Measurements from ENCODE around the gene TMEM31. TPM values are rescaled to one million over a fixed set of nuclear protein-coding genes. Genes with fewer than 3 reads are reported as not detected.

TMEM31 gene
- total and polyA plus RNA-seq, 9 of the 15 experiments (the other 6 are each of a cell fraction or from before 2014, with no cell fraction given): 0.18 TPM; not detected in 8

GRCh38 chrX:103704863-103705262, 5.8 kb upstream of the TMEM31 start (continued):
- TF ChIP-seq ZHX1 (conservative IDR thresholded peaks at IDR 0.05; ENCODE audit: low read length): no peak
- no peak for TF ChIP-seq ZNF3 (CRISPR knock-in tag; IDR thresholded peaks at IDR 0.05)
- no peak for TF ChIP-seq BDP1 (IDR thresholded peaks at IDR 0.05; ENCODE audit: insufficient read depth, insufficient read length)

GRCh38 chrX:103716962-103717361, 6.3 kb downstream of the TMEM31 start:
- FAIRE-seq: no peak
- WGBS (ENCODE audit: insufficient coverage, low coverage, missing lambda C conversion rate): 0% methylated on average over 2 of the region's 2 CpGs

More at GRCh38 chrX:103716962-103717361, 6.3 kb downstream of the TMEM31 start:
- Histone ChIP-seq H3K4me3 (no peak overlapping the region), H4K20me1 (replicated peaks; ENCODE audit: control insufficient read depth, insufficient read depth, low read length) (no peaks in the 10 kb centered on the region; the same call in 1 of the 2 replicates), H3K79me2 (ENCODE audit: control insufficient read depth, insufficient read depth, low read length) (no peaks in the 10 kb centered on the region), H3K9me3 (replicated peaks; ENCODE audit: control insufficient read depth, insufficient read depth, low read depth, low read length) (no peaks in the 10 kb centered on the region), H3K27ac (ENCODE audit: extremely low read depth, low read depth, low read length) (no peak overlapping the region), H3K9me1 (ENCODE audit: control insufficient read depth, insufficient read depth, low read length) (no peaks in the 10 kb centered on the region), H2AFZ (ENCODE audit: low read depth, low read length) (no peak overlapping the region), H3K4me2 (ENCODE audit: insufficient read depth, low read length) (no peak overlapping the region), H3K9ac (ENCODE audit: insufficient read depth in 1 of 2, low read depth in 2 of 2, low read length in 2 of 2) (no peak overlapping the region), H3K27me3 (ENCODE audit: control insufficient read depth in 2 of 2, insufficient read depth in 2 of 2, low read length in 2 of 2) (peaks cover 0 to 20% of the 10 kb centered on the region in 2 experiments; a peak in 2 of 5 replicates), H3K4me1 (replicated peaks in 1 of 2; ENCODE audit: control insufficient read depth in 2 of 2, insufficient read depth in 2 of 2, low read length in 2 of 2) (no peaks in the 10 kb centered on the region), H3K36me3 (ENCODE audit: control insufficient read depth, insufficient read depth, low read length) (no peaks in the 10 kb centered on the region)
- ATAC-seq (no peak), DNase-seq (ENCODE audit: extremely low read depth in 1 of 4, low spot score in 3 of 4) (no peak)
- TF ChIP-seq ZNF644 (tag; IDR thresholded peaks at IDR 0.05; ENCODE audit: low read depth) (no peak), PTTG1 (tag; IDR thresholded peaks at IDR 0.05; ENCODE audit: low read depth) (no peak), POLR2H (tag; IDR thresholded peaks at IDR 0.05; ENCODE audit: low read depth) (no peak), SIX5 (IDR thresholded peaks at IDR 0.05; ENCODE audit: borderline replicate concordance in 1 of 2, insufficient read depth in 1 of 2, low read depth in 1 of 2, low read length in 2 of 2) (no peak), EP300 (IDR thresholded peaks at IDR 0.05; ENCODE audit: low read length) (no peak), NONO (IDR thresholded peaks at IDR 0.05; ENCODE audit: low read depth in 2 of 2, low read length in 1 of 2) (no peak), BCL6 (CRISPR knock-in tag; IDR thresholded peaks at IDR 0.05) (no peak), TFAP4 (CRISPR knock-in tag; IDR thresholded peaks at IDR 0.05; ENCODE audit: borderline replicate concordance) (no peak), ASH1L (IDR thresholded peaks at IDR 0.05; ENCODE audit: borderline replicate concordance, low read depth, partially characterized antibody) (no peak), ILK (tag; IDR thresholded peaks at IDR 0.05; ENCODE audit: borderline replicate concordance, low read depth) (no peak)
- no TSS peak for BruUV-seq (replicated peaks)
- intact Hi-C loops (cut with micrococcal nuclease) (no loop called here), in situ Hi-C loops (cut with MboI) (no loop called here)
- CTCF ChIA-PET (ENCODE audit: low intra/inter-chr PET ratio): no interaction called here
- POLR2A ChIA-PET: no interaction called here

Data from K562 (cell line).